K562 (cell line): Measurements from ENCODE around the gene RANBP3.

Experiments
- ATF3 ChIP-seq, 2 experiments: fragments of 450-650 bp in 1 of 2; sonication (generic) in 1 of 2; formaldehyde crosslinking in 1 of 2; IDR thresholded peaks in 1 of 2; conservative IDR thresholded peaks in 1 of 2; 2 replicates each; pipeline versions ENCODE4 v1.6.1 to v1.8.1; 2016 to 2023; ENCODE audit warnings: mild to moderate bottlenecking in 2 of 2, moderate library complexity in 2 of 2, inconsistent platforms in 1 of 2, missing genetic modification reagents in 1 of 2
- BDP1 ChIP-seq: IDR thresholded peaks from 3 replicates; pipeline ENCODE4 v1.6.1; 2011; ENCODE audit not compliant: insufficient read length, insufficient read depth
- CTCF ChIP-seq, 3 experiments: IDR thresholded peaks in 2 of 3; conservative IDR thresholded peaks in 1 of 3; 2 replicates each; pipeline ENCODE4 v1.5.1; 2011 to 2012; ENCODE audit warnings: low read length in 3 of 3, mild to moderate bottlenecking in 3 of 3, control low read depth in 2 of 3, improper control_type of control experiment in 1 of 3, inconsistent platforms in 1 of 3, low read depth in 1 of 3, mixed read lengths in 1 of 3, moderate library complexity in 1 of 3; ENCODE audit not compliant: insufficient read depth in 2 of 3
- SMAD3 ChIP-seq: fragments of 450-650 bp; formaldehyde crosslinking; conservative IDR thresholded peaks from 2 replicates; pipeline ENCODE4 v1.4.0; 2020; ENCODE audit warnings: mild to moderate bottlenecking

GRCh38 chr19:5880196-5880595 is 97.7 kb downstream of the RANBP3 start:
- TF ChIP-seq ATF3 (IDR thresholded peaks at IDR 0.05) (no peak), ATF3 (CRISPR knock-in tag; conservative IDR thresholded peaks at IDR 0.05) (no peak), BDP1 (no peak), CTCF (IDR thresholded peaks at IDR 0.05 in 2 of 3, conservative IDR thresholded peaks at IDR 0.05 in 1 of 3; ENCODE audit: insufficient read depth in 2 of 3, low read depth in 1 of 3, low read length in 3 of 3) (no peak), SMAD3 (CRISPR knock-in tag) (no peak)
